Activated naive CD4-positive, alpha-beta T cell treated with anti-CD3 and anti-CD28 coated beads for 36 hours (primary cell): ENCODE data around the gene HELZ. TPM values are rescaled to one million over a fixed set of nuclear protein-coding genes. Genes with fewer than 3 reads are reported as not detected.
"Not testable (repeated sequence)": the region's sequence is repeated elsewhere in the genome, so short reads cannot be mapped to it uniquely, and the experiment has no call there.

Experiments used
- CTCF ChIA-PET: fragments of 350-600 bp; sonication (Branson Sonifier 250); formaldehyde crosslinking; loops from one replicate; lab custom pipeline; 2021; ENCODE audit warnings: antibody characterized with exemption; lab: Charles Lee
- DNase-seq: peaks from one replicate; pipeline ENCODE4 v3.0.0-alpha.2; 2020
- H3K27ac Mint-ChIP-seq: one replicate; pipeline ENCODE4 v1.8.0; 2021; ENCODE audit warnings: mild to moderate bottlenecking, mixed read lengths
- H3K27me3 Mint-ChIP-seq: one replicate; pipeline ENCODE4 v1.8.0; 2021; ENCODE audit warnings: low read depth, mixed read lengths
- H3K36me3 Mint-ChIP-seq: one replicate; pipeline ENCODE4 v1.8.0; 2021; ENCODE audit warnings: low read depth, mixed read lengths
- H3K4me1 Mint-ChIP-seq: one replicate; pipeline ENCODE4 v1.8.0; 2021; ENCODE audit warnings: low read depth, mixed read lengths
- H3K4me3 Mint-ChIP-seq: one replicate; pipeline ENCODE4 v1.8.0; 2021; ENCODE audit warnings: mild to moderate bottlenecking, moderate library complexity, mixed read lengths
- H3K9me3 Mint-ChIP-seq: one replicate; pipeline ENCODE4 v1.8.0; 2021; ENCODE audit warnings: mixed read lengths
- intact Hi-C: fragments of 100-400 bp; cut with micrococcal nuclease; formaldehyde crosslinking; loops from one replicate; pipeline ENCODE4 v1.15.1; 2023
- total RNA-seq, 2 experiments: library from RNA; stranded (reverse); gene quantifications; one replicate each; pipeline ENCODE4 v1.2.3, GENCODE V29; 2021

HELZ gene
- total RNA-seq, 2 experiments from 2014 or later, result 34.7 to 39.5 TPM

DNA sequence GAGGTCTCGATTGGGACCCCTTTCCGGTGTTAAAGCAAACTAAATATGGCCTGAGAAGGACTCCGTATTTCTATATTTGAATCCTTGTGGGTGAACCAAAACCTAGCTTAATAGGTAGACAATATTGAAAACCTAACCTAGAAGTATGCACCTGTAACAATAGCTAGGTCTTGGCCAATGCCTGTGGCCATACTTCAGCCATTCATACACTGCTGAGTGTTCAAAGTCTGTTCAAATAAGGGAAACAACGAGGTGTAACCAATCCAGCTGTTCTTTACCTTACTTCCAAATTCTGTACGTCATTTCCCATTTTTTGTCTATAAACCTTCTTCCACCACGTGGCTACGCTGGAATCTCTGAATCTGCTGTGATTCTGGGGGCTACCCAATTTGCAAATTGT is 34.1 kb upstream of the HELZ start:
- Mint-ChIP-seq H3K4me1 (no peaks in the 10 kb centered on the region), H3K36me3 (no peaks in the 10 kb centered on the region), H3K9me3 (no peaks in the 10 kb centered on the region), H3K27ac (no peak overlapping the region), H3K27me3 (no peaks in the 10 kb centered on the region), H3K4me3 (no peak overlapping the region)
- CTCF ChIA-PET, result no interaction called here
- intact Hi-C loops, result no loop called here
- no peak for DNase-seq

DNA sequence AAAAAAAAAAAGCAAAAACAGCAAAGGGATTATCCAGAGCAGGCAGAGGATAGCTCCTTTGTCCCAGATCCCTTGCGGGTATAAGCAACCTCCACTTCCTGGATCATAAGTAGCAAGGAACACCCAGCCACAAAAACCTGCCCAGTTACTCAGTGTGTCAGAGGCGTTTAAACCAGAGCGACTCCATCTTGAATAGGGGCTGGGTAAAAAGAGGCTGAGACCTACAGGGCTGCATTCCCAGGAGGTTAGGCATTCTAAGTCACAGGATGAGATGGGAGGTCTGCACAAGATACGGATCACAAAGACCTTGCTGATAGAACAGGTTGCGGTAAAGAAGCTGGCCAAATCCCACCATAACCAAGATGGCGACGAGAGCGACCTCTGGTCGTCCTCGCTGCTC is 33.4 kb upstream of the HELZ start:
- CTCF ChIA-PET, result no interaction called here
- H3K36me3 Mint-ChIP-seq, result no peaks in the 10 kb centered on the region
- no peak overlapping the region for H3K4me3 Mint-ChIP-seq
- H3K27me3 Mint-ChIP-seq, result no peaks in the 10 kb centered on the region
- no peak overlapping the region for H3K27ac Mint-ChIP-seq
- intact Hi-C loops, result no loop called here
- DNase-seq, result no peak
- no peaks in the 10 kb centered on the region for H3K4me1 Mint-ChIP-seq
- H3K9me3 Mint-ChIP-seq, result no peaks in the 10 kb centered on the region

- intact Hi-C loops, result no loop called here
- DNase-seq, result no peak
- Mint-ChIP-seq H3K27ac (no peak overlapping the region), H3K36me3 (no peaks in the 10 kb centered on the region), H3K4me1 (no peaks in the 10 kb centered on the region), H3K27me3 (no peaks in the 10 kb centered on the region), H3K9me3 (no peaks in the 10 kb centered on the region), H3K4me3 (no peak overlapping the region)
- CTCF ChIA-PET, result no interaction called here
Observed at GRCh38 chr17:67276075-67276474, 31.1 kb upstream of the HELZ start.

DNA sequence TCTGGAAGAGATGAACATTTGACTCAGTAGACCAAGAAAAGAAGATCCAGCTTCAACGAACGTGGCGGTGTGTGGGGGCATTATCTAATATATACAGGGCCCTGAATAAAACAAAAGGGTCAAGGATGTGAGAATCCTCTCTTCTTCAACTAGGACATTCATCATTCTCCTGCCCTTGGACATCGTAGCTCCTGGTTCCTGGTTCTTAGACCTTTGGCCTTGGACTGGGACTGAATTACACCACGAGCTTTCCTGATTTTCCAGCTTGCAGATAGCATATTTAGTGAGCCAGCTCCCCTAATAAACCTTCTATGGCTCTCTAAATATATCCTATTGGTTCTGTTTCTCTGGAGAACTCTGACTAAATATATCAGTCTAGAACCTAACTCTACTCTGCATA is 29.5 kb upstream of the HELZ start:
- Mint-ChIP-seq H3K36me3 (no peaks in the 10 kb centered on the region), H3K27ac (no peak overlapping the region), H3K4me1 (no peaks in the 10 kb centered on the region), H3K27me3 (no peaks in the 10 kb centered on the region), H3K9me3 (no peaks in the 10 kb centered on the region), H3K4me3 (no peak overlapping the region)
- intact Hi-C loops, result no loop called here
- CTCF ChIA-PET, result interaction anchor here (1.0 to 1.2 kb wide), 2 partner anchors 15 to 73 kb away, joined by 3 to 4 read pairs; no protein-coding TSS in a partner anchor
- DNase-seq, result no peak

- CTCF ChIA-PET, result interaction anchor here (1.0 to 1.5 kb wide), 3 partner anchors 16 to 73 kb away, joined by 3 to 5 read pairs (median 4); no protein-coding TSS in a partner anchor
- H3K4me3 Mint-ChIP-seq, result no peak overlapping the region
- intact Hi-C loops, result no loop called here
- H3K36me3 Mint-ChIP-seq, result no peaks in the 10 kb centered on the region
- no peaks in the 10 kb centered on the region for H3K27me3 Mint-ChIP-seq
- H3K27ac Mint-ChIP-seq, result no peak overlapping the region
- no peaks in the 10 kb centered on the region for H3K9me3 Mint-ChIP-seq
- H3K4me1 Mint-ChIP-seq, result no peaks in the 10 kb centered on the region
- no peak for DNase-seq
Observed at GRCh38 chr17:67273900-67274299, 28.9 kb upstream of the HELZ start.

DNA sequence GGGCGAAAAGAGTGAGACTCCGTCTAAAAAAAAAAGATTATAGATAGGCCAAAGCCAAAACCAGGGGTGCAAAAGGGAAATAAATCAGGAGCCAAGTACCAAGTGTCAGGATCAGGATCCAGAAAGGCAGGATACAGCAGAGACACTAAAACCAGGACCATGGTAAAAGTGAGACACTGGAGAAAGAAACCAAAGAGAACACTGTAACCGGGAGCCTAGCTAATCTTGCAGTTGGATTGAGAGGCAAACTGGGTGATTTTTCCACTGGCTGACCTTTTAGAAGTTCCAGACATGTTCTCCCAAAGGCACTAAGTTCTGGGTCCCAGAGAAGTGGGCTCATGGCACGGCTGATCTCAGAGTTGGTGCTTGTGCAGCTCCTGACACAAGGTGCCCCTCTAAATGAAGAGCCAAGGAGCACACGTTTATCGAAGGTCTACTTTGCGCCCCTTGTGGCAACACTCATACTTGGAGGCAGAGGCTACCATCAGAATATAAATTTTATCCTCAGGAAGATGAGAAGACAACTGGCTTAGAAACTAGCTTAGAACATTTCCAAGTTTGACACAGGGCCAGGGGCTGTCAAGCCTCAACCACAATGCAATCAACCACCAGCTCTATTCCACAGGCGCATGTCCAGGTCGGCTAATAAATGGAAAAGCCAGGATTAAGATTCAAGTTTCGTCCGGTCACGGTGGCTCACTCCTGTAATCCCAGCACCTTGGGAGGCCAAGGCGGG is 27.5 kb upstream of the HELZ start:
- no peak for DNase-seq
- Mint-ChIP-seq H3K27ac (no peak overlapping the region), H3K27me3 (no peaks in the 10 kb centered on the region), H3K9me3 (no peaks in the 10 kb centered on the region), H3K4me3 (no peak overlapping the region), H3K36me3 (no peaks in the 10 kb centered on the region), H3K4me1 (no peaks in the 10 kb centered on the region)
- intact Hi-C loops, result no loop called here
- CTCF ChIA-PET, result interaction anchor here (0.7 to 1.5 kb wide), 8 partner anchors 9 to 1127 kb away, joined by 3 to 6 read pairs (median 3); no protein-coding TSS in a partner anchor

- intact Hi-C loops, H3K9me3 Mint-ChIP-seq, CTCF ChIA-PET, H3K27ac Mint-ChIP-seq, DNase-seq, H3K4me1 Mint-ChIP-seq, H3K4me3 Mint-ChIP-seq, H3K27me3 Mint-ChIP-seq, H3K36me3 Mint-ChIP-seq: not testable (repeated sequence)
Observed at GRCh38 chr17:67271187-67271586, 26.2 kb upstream of the HELZ start.

DNA sequence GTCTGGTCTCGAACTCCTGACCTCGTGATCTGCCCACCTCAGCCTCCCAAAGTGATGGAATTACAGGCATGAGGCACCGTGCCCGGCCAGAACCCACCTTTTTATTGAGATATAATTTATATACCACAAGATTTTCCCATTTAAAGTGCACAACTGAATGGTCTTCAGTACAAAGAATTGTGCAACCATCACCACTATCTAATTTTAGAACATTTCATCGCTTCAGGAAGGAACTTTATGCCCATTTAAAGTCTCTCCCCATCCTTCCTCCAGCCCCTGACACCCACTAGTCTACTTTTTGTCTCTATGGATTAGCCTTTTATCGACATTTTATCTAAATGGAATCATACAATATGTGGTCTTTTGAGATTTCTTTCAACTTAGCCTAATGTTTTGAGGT is 25.4 kb upstream of the HELZ start:
- CTCF ChIA-PET, result no interaction called here

DNA sequence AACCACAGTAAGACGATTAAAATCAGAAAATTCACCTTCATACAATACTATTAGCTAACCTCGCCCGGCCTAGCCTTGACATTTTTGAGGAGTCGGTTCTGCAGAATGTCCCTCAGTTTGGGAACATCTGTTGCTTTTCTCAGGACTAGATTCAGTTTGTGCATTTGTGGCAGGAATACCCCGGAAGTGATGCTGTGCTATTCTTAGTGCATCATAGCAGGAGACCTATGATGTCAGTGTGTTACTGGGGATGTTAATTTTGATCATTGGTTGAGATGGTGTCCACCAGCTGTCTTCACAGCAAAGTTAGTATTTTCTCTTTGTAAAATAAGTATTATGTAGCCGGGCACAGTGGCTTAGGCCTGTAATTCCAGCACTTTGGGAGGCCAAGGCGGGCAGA is 21.5 kb upstream of the HELZ start:
- intact Hi-C loops, result no loop called here
- Mint-ChIP-seq H3K9me3 (no peaks in the 10 kb centered on the region), H3K27me3 (no peaks in the 10 kb centered on the region), H3K36me3 (no peaks in the 10 kb centered on the region), H3K4me1 (no peaks in the 10 kb centered on the region), H3K27ac (no peak overlapping the region), H3K4me3 (no peak overlapping the region)
- CTCF ChIA-PET, result no interaction called here
- no peak for DNase-seq

More for the DNA sequence above, 25.4 kb upstream of the HELZ start:
- intact Hi-C loops, result no loop called here
- Mint-ChIP-seq H3K27me3 (no peaks in the 10 kb centered on the region), H3K4me1 (no peaks in the 10 kb centered on the region), H3K9me3 (no peaks in the 10 kb centered on the region), H3K4me3 (no peak overlapping the region), H3K27ac (no peak overlapping the region), H3K36me3 (no peaks in the 10 kb centered on the region)
- DNase-seq, result no peak

GRCh38 chr17:67265436-67266019 is 20.5 kb upstream of the HELZ start:
- DNase-seq, result no peak
- no peaks in the 10 kb centered on the region for H3K9me3 Mint-ChIP-seq
- H3K36me3 Mint-ChIP-seq, result no peaks in the 10 kb centered on the region
- no peaks in the 10 kb centered on the region for H3K27me3 Mint-ChIP-seq
- no peaks in the 10 kb centered on the region for H3K4me1 Mint-ChIP-seq
- H3K27ac Mint-ChIP-seq, result no peak overlapping the region
- H3K4me3 Mint-ChIP-seq, result no peak overlapping the region
- intact Hi-C loops, result no loop called here
- CTCF ChIA-PET, result interaction anchor here (0.6 kb wide), 1 partner anchor 58 kb away, joined by 4 read pairs; no protein-coding TSS in a partner anchor

DNA sequence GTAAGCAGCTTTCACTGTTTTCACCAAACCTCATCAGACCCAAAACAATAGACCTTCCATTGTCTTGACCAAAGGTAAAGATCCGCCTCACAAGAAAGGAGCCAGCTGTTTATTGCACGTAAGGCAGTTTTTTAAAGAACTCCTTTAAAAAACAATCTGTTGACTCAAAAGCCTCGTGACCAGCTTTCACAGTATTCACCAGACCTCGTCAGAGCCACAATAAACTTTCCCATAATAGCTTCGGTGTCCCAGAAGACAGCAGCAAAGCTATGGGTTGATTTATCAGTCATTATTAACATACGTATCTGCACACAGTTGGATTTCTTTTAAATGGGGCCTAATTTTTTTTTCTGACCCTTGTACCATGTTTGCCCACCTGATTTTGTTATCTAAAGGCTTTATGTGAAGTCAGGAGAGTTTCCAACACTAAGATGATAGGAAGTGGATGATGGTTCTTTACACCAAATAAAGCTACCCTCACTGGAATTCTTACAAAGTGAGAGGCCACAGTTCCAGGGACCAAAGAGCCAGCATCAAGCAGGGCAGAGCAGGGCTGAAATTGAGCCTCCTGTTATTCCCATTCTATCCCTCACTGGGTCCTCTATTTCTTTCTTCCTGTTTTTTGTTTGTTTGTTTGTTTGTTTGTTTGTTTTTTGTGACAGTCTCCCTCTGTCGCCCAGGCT is 17.6 kb upstream of the HELZ start:
- intact Hi-C loops, result no loop called here
- CTCF ChIA-PET, result interaction anchor here (1.0 kb wide), 1 partner anchor 10 kb away, joined by 3 read pairs; no protein-coding TSS in a partner anchor
- Mint-ChIP-seq H3K27ac (no peak overlapping the region), H3K27me3 (no peaks in the 10 kb centered on the region), H3K36me3 (no peaks in the 10 kb centered on the region), H3K9me3 (no peaks in the 10 kb centered on the region), H3K4me3 (no peak overlapping the region), H3K4me1 (peaks cover 21% of the 10 kb centered on the region)
- DNase-seq, result no peak

- H3K9me3 Mint-ChIP-seq, result peaks cover 3% of the 10 kb centered on the region
- no peaks in the 10 kb centered on the region for H3K36me3 Mint-ChIP-seq
- H3K4me1 Mint-ChIP-seq, result peaks cover 23% of the 10 kb centered on the region
- intact Hi-C loops, result no loop called here
- no peak overlapping the region for H3K27ac Mint-ChIP-seq
- CTCF ChIA-PET, result no interaction called here
- no peak for DNase-seq
- no peaks in the 10 kb centered on the region for H3K27me3 Mint-ChIP-seq
- H3K4me3 Mint-ChIP-seq, result no peak overlapping the region
Observed at GRCh38 chr17:67260170-67260987, 15.4 kb upstream of the HELZ start.
